Measurements from ENCODE around the gene INPP4A. TPM values are rescaled to one million over a fixed set of nuclear protein-coding genes. Genes with fewer than 3 reads are reported as not detected.

Gene INPP4A
- total and polyA plus RNA-seq, 10 of the 15 experiments (the other 5 are each of a cell fraction or from before 2014, with no cell fraction given) = 4.7 to 62.3 (median 36.9) TPM

GRCh38 chr2:98470851-98471255 lies 26.2 kb downstream of the INPP4A start (continued):
- peak; percentile 17 for TF ChIP-seq BCL3 (IDR thresholded peaks at IDR 0.05; ENCODE audit: borderline replicate concordance, insufficient read depth, low read depth, low read length, poor library complexity, severe bottlenecking)
- no peak for TF ChIP-seq ASH2L (IDR thresholded peaks at IDR 0.05; ENCODE audit: borderline replicate concordance, low read depth)
- TF ChIP-seq CHD2 (IDR thresholded peaks at IDR 0.05; ENCODE audit: borderline replicate concordance, low read depth, low read length) = peak; percentile 68; the same call in 1 of the 2 replicates
- TF ChIP-seq PAX8 (IDR thresholded peaks at IDR 0.05) = no peak
- peak; percentile 77 for TF ChIP-seq MTA2 (IDR thresholded peaks at IDR 0.05; ENCODE audit: low read depth)
- TF ChIP-seq ATF3 (IDR thresholded peaks at IDR 0.05; ENCODE audit: borderline replicate concordance, extremely low read depth, low read depth, low read length) = no peak
- TF ChIP-seq YY1 (IDR thresholded peaks at IDR 0.05; ENCODE audit: low read depth, low read length) = no peak
- TF ChIP-seq ATF2 (IDR thresholded peaks at IDR 0.05; ENCODE audit: low read length) = no peak
- TF ChIP-seq ZNF592 (IDR thresholded peaks at IDR 0.05) = no peak
- TF ChIP-seq EED (IDR thresholded peaks at IDR 0.05; ENCODE audit: low read depth) = peak; percentile 69
- peak; percentile 21; the same call in 1 of the 2 replicates for TF ChIP-seq ZNF207 (IDR thresholded peaks at IDR 0.05; ENCODE audit: borderline replicate concordance)
- no peak for TF ChIP-seq MXI1 (IDR thresholded peaks at IDR 0.05; ENCODE audit: low read depth, low read length)
- TF ChIP-seq MYB (IDR thresholded peaks at IDR 0.05; ENCODE audit: borderline replicate concordance, low read depth, low read length) = 0 out of 2 replicates have a peak, but pooled peaks have one; percentile 25
- peak; percentile 43; the same call in 1 of the 2 replicates for TF ChIP-seq POLR2A (IDR thresholded peaks at IDR 0.05; ENCODE audit: low read depth, low read length)
- no peak for TF ChIP-seq NKRF (conservative IDR thresholded peaks at IDR 0.05)
- TF ChIP-seq MLLT1 (IDR thresholded peaks at IDR 0.05) = no peak

Data from GM12878 (cell line).